Measurements from ENCODE around the gene CACNA2D3. TPM values are rescaled to one million over a fixed set of nuclear protein-coding genes. Genes with fewer than 3 reads are reported as not detected.
"Not testable (repeated sequence)": the region's sequence is repeated elsewhere in the genome, so short reads cannot be mapped to it uniquely, and the experiment has no call there.

Gene CACNA2D3
- total RNA-seq, 1 donor from 2014 or later = 21.2 TPM

DNA sequence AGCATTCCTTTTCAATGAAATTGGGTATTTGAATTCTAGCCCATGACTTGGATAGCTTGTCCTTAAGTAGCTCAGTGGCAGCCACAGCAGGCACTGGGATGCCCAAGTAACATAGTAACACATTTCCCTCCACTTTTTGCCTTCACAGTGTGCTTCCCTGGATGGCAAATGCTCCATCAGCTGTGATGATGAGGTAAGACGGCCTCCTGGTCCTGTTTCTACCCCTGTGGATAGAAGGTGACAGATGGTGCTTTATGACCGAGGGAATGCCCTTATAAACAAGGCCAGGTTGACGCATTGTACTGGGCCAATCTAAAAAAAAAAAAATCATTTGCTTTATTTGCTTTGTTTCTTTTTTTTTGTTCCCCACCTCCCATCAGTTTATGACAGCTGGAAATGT, 847.3 kb downstream of the CACNA2D3 start:
- Histone ChIP-seq H3K9me3 (replicated peaks) (no peaks in the 10 kb centered on the region), H3K4me3 (no peak overlapping the region), H3K4me1 (no peaks in the 10 kb centered on the region), H3K27ac (replicated peaks) (no peak overlapping the region), H3K36me3 (no peaks in the 10 kb centered on the region), H3K27me3 (ENCODE audit: low read depth) (no peaks in the 10 kb centered on the region)
- TF ChIP-seq, protein P1, sequence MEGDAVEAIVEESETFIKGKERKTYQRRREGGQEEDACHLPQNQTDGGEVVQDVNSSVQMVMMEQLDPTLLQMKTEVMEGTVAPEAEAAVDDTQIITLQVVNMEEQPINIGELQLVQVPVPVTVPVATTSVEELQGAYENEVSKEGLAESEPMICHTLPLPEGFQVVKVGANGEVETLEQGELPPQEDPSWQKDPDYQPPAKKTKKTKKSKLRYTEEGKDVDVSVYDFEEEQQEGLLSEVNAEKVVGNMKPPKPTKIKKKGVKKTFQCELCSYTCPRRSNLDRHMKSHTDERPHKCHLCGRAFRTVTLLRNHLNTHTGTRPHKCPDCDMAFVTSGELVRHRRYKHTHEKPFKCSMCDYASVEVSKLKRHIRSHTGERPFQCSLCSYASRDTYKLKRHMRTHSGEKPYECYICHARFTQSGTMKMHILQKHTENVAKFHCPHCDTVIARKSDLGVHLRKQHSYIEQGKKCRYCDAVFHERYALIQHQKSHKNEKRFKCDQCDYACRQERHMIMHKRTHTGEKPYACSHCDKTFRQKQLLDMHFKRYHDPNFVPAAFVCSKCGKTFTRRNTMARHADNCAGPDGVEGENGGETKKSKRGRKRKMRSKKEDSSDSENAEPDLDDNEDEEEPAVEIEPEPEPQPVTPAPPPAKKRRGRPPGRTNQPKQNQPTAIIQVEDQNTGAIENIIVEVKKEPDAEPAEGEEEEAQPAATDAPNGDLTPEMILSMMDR (IDR thresholded peaks at IDR 0.05; ENCODE audit: borderline replicate concordance) = no peak
- intact Hi-C loops (cut with micrococcal nuclease) = no loop called here
- no peak for DNase-seq

DNA sequence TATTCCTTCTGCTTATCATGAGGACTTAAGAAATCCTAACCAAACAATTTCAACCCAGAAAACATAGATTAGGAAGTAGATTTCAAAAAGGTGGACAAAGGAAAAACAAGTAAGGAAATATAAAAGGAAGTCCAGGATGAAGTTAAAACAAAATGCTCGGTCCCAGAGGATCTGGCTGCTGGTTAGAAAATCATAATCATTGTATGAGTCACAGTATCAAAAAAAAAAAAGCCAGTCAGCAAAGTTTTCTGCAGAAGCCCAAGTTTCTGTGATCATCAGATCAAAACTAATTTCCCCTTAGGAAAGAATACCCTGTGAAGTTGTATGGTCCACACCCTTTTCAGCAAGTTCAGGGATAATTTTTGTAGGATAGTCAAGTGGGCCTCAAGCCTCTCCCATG, 848.5 kb downstream of the CACNA2D3 start:
- Histone ChIP-seq H3K4me3 (no peak overlapping the region), H3K9me3 (replicated peaks) (no peaks in the 10 kb centered on the region), H3K4me1 (no peaks in the 10 kb centered on the region), H3K36me3 (no peaks in the 10 kb centered on the region), H3K27me3 (ENCODE audit: low read depth) (no peaks in the 10 kb centered on the region), H3K27ac (replicated peaks) (no peak overlapping the region)
- TF ChIP-seq, protein P1 (IDR thresholded peaks at IDR 0.05; ENCODE audit: borderline replicate concordance) = no peak
- DNase-seq = no peak
- intact Hi-C loops (cut with micrococcal nuclease) = no loop called here

DNA sequence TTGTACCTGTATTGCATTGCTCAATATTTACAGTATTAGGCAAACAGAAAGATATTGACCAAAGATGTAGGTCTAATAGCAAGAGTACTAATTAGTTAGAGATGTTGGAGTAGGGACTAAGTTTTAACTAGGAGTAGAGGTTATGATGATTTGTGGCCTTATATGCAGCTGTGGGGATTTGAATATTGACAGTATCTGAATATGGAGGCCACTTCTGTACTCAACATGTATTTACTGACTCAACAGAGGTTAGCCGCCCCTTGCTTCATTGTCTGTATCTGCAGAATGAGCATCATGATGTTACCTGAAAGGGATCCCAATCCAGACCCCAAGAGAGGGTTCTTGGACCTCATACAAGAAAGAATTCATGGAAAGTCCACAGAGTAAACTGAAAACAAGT, 855.1 kb downstream of the CACNA2D3 start:
- intact Hi-C loops (cut with micrococcal nuclease) = no loop called here
- no peaks in the 10 kb centered on the region for H3K9me3 ChIP-seq (replicated peaks)
- DNase-seq = no peak
- TF ChIP-seq, protein P1 (IDR thresholded peaks at IDR 0.05; ENCODE audit: borderline replicate concordance) = no peak
- H3K27me3 ChIP-seq (ENCODE audit: low read depth) = no peaks in the 10 kb centered on the region
- no peaks in the 10 kb centered on the region for H3K36me3 ChIP-seq
- no peaks in the 10 kb centered on the region for H3K4me1 ChIP-seq
- no peak overlapping the region for H3K4me3 ChIP-seq
- no peak overlapping the region for H3K27ac ChIP-seq (replicated peaks)

DNA sequence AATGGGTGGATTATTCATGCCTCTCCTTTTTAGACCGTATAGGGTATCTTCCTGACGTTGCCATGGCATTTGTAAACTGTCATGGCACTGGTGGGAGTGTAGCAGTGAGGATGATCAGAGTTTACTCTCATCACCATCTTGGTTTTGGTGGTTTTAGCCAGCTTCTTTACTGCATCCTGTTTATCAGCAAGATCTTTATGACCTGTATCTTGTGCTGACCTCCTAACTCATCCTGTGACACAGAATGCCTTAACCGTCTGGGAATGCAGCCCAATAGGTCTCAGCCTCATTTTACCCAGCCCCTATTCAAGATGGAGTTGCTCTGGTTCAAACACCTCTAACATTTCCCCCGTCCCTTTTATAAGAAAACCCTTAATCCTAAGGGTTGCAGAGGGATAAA, 855.6 kb downstream of the CACNA2D3 start:
- H3K36me3 ChIP-seq; H3K4me3 ChIP-seq; H3K27me3 ChIP-seq (ENCODE audit: low read depth); DNase-seq; H3K4me1 ChIP-seq; H3K27ac ChIP-seq (replicated peaks); H3K9me3 ChIP-seq (replicated peaks); intact Hi-C loops (cut with micrococcal nuclease): not testable (repeated sequence)

DNA sequence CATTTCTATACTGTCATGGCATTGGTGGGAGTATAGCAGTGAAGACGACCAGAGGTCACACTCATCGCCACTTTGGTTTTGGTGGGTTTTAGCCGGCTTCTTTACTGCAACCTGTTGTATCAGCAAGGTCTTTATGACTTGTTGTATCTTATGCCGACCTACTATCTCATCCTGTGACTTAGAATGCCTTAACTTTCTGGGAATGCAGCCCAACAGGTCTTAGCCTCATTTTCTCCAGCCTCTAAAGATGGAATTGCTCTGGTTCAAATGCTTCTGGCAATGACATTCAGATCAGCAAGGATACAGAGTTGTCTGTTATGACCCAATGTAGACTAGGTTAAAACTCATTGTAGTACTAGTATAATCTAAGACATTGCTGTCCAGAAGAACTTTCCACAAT, 860.5 kb downstream of the CACNA2D3 start:
- DNase-seq = no peak
- H3K4me3 ChIP-seq = no peak overlapping the region
- H3K27ac ChIP-seq (replicated peaks) = no peak overlapping the region
- no peaks in the 10 kb centered on the region for H3K9me3 ChIP-seq (replicated peaks)
- intact Hi-C loops (cut with micrococcal nuclease) = no loop called here
- H3K27me3 ChIP-seq (ENCODE audit: low read depth) = no peaks in the 10 kb centered on the region
- TF ChIP-seq, protein P1 (IDR thresholded peaks at IDR 0.05; ENCODE audit: borderline replicate concordance) = no peak
- peaks cover under 1% of the 10 kb centered on the region for H3K4me1 ChIP-seq
- no peaks in the 10 kb centered on the region for H3K36me3 ChIP-seq

DNA sequence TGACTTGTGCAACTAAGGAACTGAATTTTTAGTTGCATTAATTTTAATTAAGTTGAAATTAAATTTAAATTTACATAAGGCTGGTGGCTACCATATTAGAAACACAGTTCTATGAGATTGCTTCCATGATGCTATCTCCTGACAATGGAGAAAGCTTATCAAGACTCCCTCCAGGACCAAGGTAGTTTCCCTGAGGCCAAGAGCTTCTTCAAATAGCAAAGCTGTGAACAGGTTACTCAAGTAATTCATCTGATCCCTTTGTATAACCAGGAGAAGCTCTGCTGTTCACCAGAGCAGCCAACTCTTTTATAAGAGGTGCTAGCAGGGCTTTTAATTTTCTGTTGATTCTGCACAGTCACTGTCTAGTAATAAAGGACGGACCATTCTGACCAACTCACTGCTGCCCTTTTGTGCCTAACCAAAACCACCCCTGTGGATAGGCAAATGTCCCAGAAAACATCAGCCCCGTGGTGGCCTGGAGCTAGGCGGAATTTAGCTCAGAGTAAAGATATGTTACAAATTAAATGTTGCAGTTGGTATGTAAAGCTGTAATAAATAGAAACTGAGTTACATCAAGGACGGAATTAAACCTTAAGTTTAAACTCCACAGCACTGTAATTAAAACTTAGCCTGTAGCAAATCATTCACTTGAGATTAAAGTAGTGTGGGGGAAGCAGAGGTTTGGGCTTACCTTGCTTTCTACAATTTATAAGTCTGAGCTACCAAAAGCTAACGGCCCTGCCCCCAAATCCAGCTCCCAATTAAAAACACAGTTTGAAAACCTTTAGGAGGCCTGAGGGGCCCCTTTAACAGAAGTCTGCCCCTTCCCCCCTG, 861.1 kb downstream of the CACNA2D3 start:
- H3K27ac ChIP-seq (replicated peaks) = no peak overlapping the region
- peaks cover 7% of the 10 kb centered on the region for H3K4me1 ChIP-seq
- DNase-seq = no peak
- intact Hi-C loops (cut with micrococcal nuclease) = no loop called here
- H3K36me3 ChIP-seq = no peaks in the 10 kb centered on the region
- H3K4me3 ChIP-seq = no peak overlapping the region
- TF ChIP-seq, protein P1 (IDR thresholded peaks at IDR 0.05; ENCODE audit: borderline replicate concordance) = no peak
- no peaks in the 10 kb centered on the region for H3K27me3 ChIP-seq (ENCODE audit: low read depth)
- no peaks in the 10 kb centered on the region for H3K9me3 ChIP-seq (replicated peaks)
